ENCODE measurements around the gene TCF20.

- TF ChIP-seq CTCF (IDR thresholded peaks at IDR 0.05) (no peak), POLR2A (IDR thresholded peaks at IDR 0.05) (no peak)
Observed at GRCh38 chr22:42277232-42277753, 6.8 kb upstream of the TCF20 start.
